ENCODE results near the gene SYT17. TPM values are rescaled to one million over a fixed set of nuclear protein-coding genes. Genes with fewer than 3 reads are reported as not detected.

SYT17 gene
- total RNA-seq (2014; rRNA removed; shearing (Covaris generic)): 0.82 and 2.8 TPM in 2 replicates

GRCh38 chr16:19167710-19168370, at the start of gene SYT17:
TSS of gene SYT17 (plus strand) at chr16:19168240. CDS start at chr16:19168647, 407 bp downstream.

GRCh38 chr16:19285431-19285830, 117.4 kb downstream of the SYT17 start, which contains the start of gene CLEC19A:
TSS of gene CLEC19A (plus strand) at chr16:19285731. CDS start at chr16:19285852, 121 bp downstream.

Other genes with a start within 250 kb of the SYT17 start
- 31.7 and 36.6 TPM in 2 replicates for gene SMG1, start 241.8 kb upstream of the SYT17 start, total RNA-seq (2014; rRNA removed; shearing (Covaris generic))
- gene TMC7, start 184.3 kb upstream of the SYT17 start, total RNA-seq (2014; rRNA removed; shearing (Covaris generic)): 3.9 and 4.2 TPM in 2 replicates
- 56.3 and 58.5 TPM in 2 replicates for gene COQ7, start 100.6 kb upstream of the SYT17 start, total RNA-seq (2014; rRNA removed; shearing (Covaris generic))
- gene ITPRIPL2, start 54.3 kb upstream of the SYT17 start, total RNA-seq (2014; rRNA removed; shearing (Covaris generic)): 32.8 and 37.8 TPM in 2 replicates
- not detected in 2 replicates for gene CLEC19A, start 117.5 kb downstream of the SYT17 start, total RNA-seq (2014; rRNA removed; shearing (Covaris generic))
- not detected in 2 replicates for gene TMC5, start 249.6 kb downstream of the SYT17 start, total RNA-seq (2014; rRNA removed; shearing (Covaris generic))

Data from A375 (cell line).